ENCODE data around the gene PRKCQ. TPM values are rescaled to one million over a fixed set of nuclear protein-coding genes. Genes with fewer than 3 reads are reported as not detected.

Gene PRKCQ
- total RNA-seq, 6 experiments from 2014 or later = not detected

- TF ChIP-seq CTCF (IDR thresholded peaks at IDR 0.05) = no peak
- Mint-ChIP-seq H3K4me1 (ENCODE audit: low read depth) (no peaks in the 10 kb centered on the region), H3K9me3 (peaks cover 6% of the 10 kb centered on the region; the same call in 1 of the 2 replicates), H3K4me3 (no peak overlapping the region), H3K36me3 (ENCODE audit: low read depth) (no peaks in the 10 kb centered on the region), H3K27me3 (ENCODE audit: insufficient read depth) (peaks cover 2% of the 10 kb centered on the region), H3K27ac (no peak overlapping the region)
- DNase-seq = no peak
Measured at GRCh38 chr10:6458814-6459213, 121.3 kb downstream of the PRKCQ start.

- no peak for DNase-seq
- no peaks in the 10 kb centered on the region for H3K4me1 Mint-ChIP-seq (ENCODE audit: low read depth)
- no peaks in the 10 kb centered on the region for H3K36me3 Mint-ChIP-seq (ENCODE audit: low read depth)
- no peak overlapping the region for H3K27ac Mint-ChIP-seq
- TF ChIP-seq CTCF (IDR thresholded peaks at IDR 0.05) = no peak
- peaks cover 6% of the 10 kb centered on the region; the same call in 1 of the 2 replicates for H3K9me3 Mint-ChIP-seq
- H3K27me3 Mint-ChIP-seq (ENCODE audit: insufficient read depth) = peaks cover 2% of the 10 kb centered on the region
- H3K4me3 Mint-ChIP-seq = no peak overlapping the region
Measured at GRCh38 chr10:6457376-6457775, 122.7 kb downstream of the PRKCQ start.

- H3K4me3 Mint-ChIP-seq = no peak overlapping the region
- no peak overlapping the region for H3K27ac Mint-ChIP-seq
- no peaks in the 10 kb centered on the region for H3K4me1 Mint-ChIP-seq (ENCODE audit: low read depth)
- H3K9me3 Mint-ChIP-seq = peaks cover 5% of the 10 kb centered on the region; the same call in 1 of the 2 replicates
- peaks cover 2% of the 10 kb centered on the region for H3K27me3 Mint-ChIP-seq (ENCODE audit: insufficient read depth)
- no peak for TF ChIP-seq CTCF (IDR thresholded peaks at IDR 0.05)
- DNase-seq = no peak
- no peaks in the 10 kb centered on the region for H3K36me3 Mint-ChIP-seq (ENCODE audit: low read depth)
Measured at GRCh38 chr10:6456067-6456466, 124.0 kb downstream of the PRKCQ start.

- Mint-ChIP-seq H3K36me3 (ENCODE audit: low read depth) (no peaks in the 10 kb centered on the region), H3K9me3 (no peaks in the 10 kb centered on the region; the same call in 1 of the 2 replicates), H3K27ac (no peak overlapping the region), H3K27me3 (ENCODE audit: insufficient read depth) (peaks cover 2% of the 10 kb centered on the region), H3K4me3 (no peak overlapping the region), H3K4me1 (ENCODE audit: low read depth) (no peaks in the 10 kb centered on the region)
- DNase-seq = no peak
- no peak for TF ChIP-seq CTCF (IDR thresholded peaks at IDR 0.05)
Measured at GRCh38 chr10:6455592-6455991, 124.5 kb downstream of the PRKCQ start.

- Mint-ChIP-seq H3K27me3 (ENCODE audit: insufficient read depth) (peaks cover 20% of the 10 kb centered on the region), H3K9me3 (no peaks in the 10 kb centered on the region), H3K27ac (no peak overlapping the region), H3K36me3 (ENCODE audit: low read depth) (no peaks in the 10 kb centered on the region), H3K4me3 (no peak overlapping the region), H3K4me1 (ENCODE audit: low read depth) (no peaks in the 10 kb centered on the region)
- no peak for DNase-seq
- TF ChIP-seq CTCF (IDR thresholded peaks at IDR 0.05) = no peak
Measured at GRCh38 chr10:6446711-6447110, 133.4 kb downstream of the PRKCQ start.
